ENCODE measurements around the gene NEDD8. TPM values are rescaled to one million over a fixed set of nuclear protein-coding genes. Genes with fewer than 3 reads are reported as not detected.
A peak's percentile ranks its signal among the peaks of the same experiment; 100 is the strongest.
"Not testable (repeated sequence)": the region's sequence is repeated elsewhere in the genome, so short reads cannot be mapped to it uniquely, and the experiment has no call there.

The NEDD8 gene
- total RNA-seq, 4 donors from 2014 or later, result 141 to 178 (median 162) TPM

- Histone ChIP-seq H3K27ac (no peak overlapping the region), H3K4me1 (no peaks in the 10 kb centered on the region), H3K27me3 (no peaks in the 10 kb centered on the region), H3K4me3 (no peak overlapping the region), H3K9me3 (no peaks in the 10 kb centered on the region), H3K36me3 (no peaks in the 10 kb centered on the region)
- no peak for TF ChIP-seq CTCF (IDR thresholded peaks at IDR 0.05 in 4 of 5, conservative IDR thresholded peaks at IDR 0.05 in 1 of 5)
- in situ Hi-C loops (cut with MboI; ENCODE audit: low sequenced_read_pairs in 4 of 4), result loop anchor here in 3 of 4 donors (10.0 to 25.0 kb wide), 3 partner anchors 45 to 188 kb away; partner anchors contain the start of genes CBLN3 (in 1 of the 3), CIDEB (in 1 of the 3), DHRS1 (in 1 of the 3) and KHNYN (in 1 of the 3)
- no peak for DNase-seq
- intact Hi-C loops (cut with DNase I; ENCODE audit: low total_unique reads), result no loop called here
- no peak for ATAC-seq
Measured at GRCh38 chr14:24249230-24250021, 17.3 kb upstream of the NEDD8 start.

DNA sequence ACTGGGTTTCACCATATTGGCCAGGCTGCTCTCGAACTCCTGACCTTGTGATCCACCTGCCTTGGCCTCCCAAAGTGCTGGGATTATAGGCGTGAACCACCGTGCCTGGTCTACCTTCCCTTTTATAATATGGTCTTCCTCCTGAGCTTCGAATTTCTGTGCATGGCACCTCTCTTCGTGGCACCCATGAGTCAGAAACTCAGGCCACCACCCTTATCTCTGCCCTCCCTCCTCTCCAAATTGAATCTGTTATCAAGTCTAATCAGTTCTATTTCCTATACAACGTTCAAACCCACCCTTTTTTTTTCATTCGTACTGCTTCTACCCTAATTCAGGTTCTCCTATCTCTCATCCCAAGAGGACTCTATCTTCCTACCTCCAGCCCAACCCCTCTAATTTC is 15.3 kb upstream of the NEDD8 start:
- in situ Hi-C loops (cut with MboI; ENCODE audit: low sequenced_read_pairs in 4 of 4), result loop anchor here in 3 of 4 donors (10.0 to 25.0 kb wide), 3 partner anchors 47 to 190 kb away; partner anchors contain the start of genes CBLN3 (in 1 of the 3), CIDEB (in 1 of the 3), DHRS1 (in 1 of the 3) and KHNYN (in 1 of the 3)
- Histone ChIP-seq H3K4me3 (no peak overlapping the region), H3K36me3 (no peaks in the 10 kb centered on the region), H3K4me1 (peaks cover 0 to 6% of the 10 kb centered on the region in 2 donors), H3K27me3 (no peaks in the 10 kb centered on the region), H3K9me3 (no peaks in the 10 kb centered on the region), H3K27ac (no peak overlapping the region)
- no peak for ATAC-seq
- TF ChIP-seq CTCF (IDR thresholded peaks at IDR 0.05 in 4 of 5, conservative IDR thresholded peaks at IDR 0.05 in 1 of 5), result no peak
- TF ChIP-seq POLR2A (IDR thresholded peaks at IDR 0.05), result no peak
- intact Hi-C loops (cut with DNase I; ENCODE audit: low total_unique reads), result no loop called here
- DNase-seq, result no peak

- H3K4me1 ChIP-seq, result peaks cover 0 to 6% of the 10 kb centered on the region in 2 donors
- no peak for DNase-seq
- H3K27me3 ChIP-seq, result no peaks in the 10 kb centered on the region
- no peak for ATAC-seq
- no peak for TF ChIP-seq CTCF (IDR thresholded peaks at IDR 0.05 in 4 of 5, conservative IDR thresholded peaks at IDR 0.05 in 1 of 5)
- no peaks in the 10 kb centered on the region for H3K9me3 ChIP-seq
- H3K36me3 ChIP-seq, result no peaks in the 10 kb centered on the region
- no peak overlapping the region for H3K4me3 ChIP-seq
- H3K27ac ChIP-seq, result no peak overlapping the region
- in situ Hi-C loops (cut with MboI; ENCODE audit: low sequenced_read_pairs in 4 of 4), result loop anchor here in 3 of 4 donors (10.0 to 25.0 kb wide), 3 partner anchors 48 to 191 kb away; partner anchors contain the start of genes CBLN3 (in 1 of the 3), CIDEB (in 1 of the 3), DHRS1 (in 1 of the 3) and KHNYN (in 1 of the 3)
- intact Hi-C loops (cut with DNase I; ENCODE audit: low total_unique reads), result no loop called here
Measured at GRCh38 chr14:24246765-24247212, 14.6 kb upstream of the NEDD8 start.

GRCh38 chr14:24245350-24245749 is 13.2 kb upstream of the NEDD8 start:
- H3K9me3 ChIP-seq; intact Hi-C loops (cut with DNase I; ENCODE audit: low total_unique reads); H3K27ac ChIP-seq; H3K27me3 ChIP-seq; H3K36me3 ChIP-seq; H3K4me3 ChIP-seq; ATAC-seq; DNase-seq: not testable (repeated sequence)
- peaks cover 14 to 20% of the 10 kb centered on the region in 2 donors for H3K4me1 ChIP-seq
- in situ Hi-C loops (cut with MboI; ENCODE audit: low sequenced_read_pairs in 4 of 4), result loop anchor here in 3 of 4 donors (10.0 to 25.0 kb wide), 3 partner anchors 49 to 192 kb away; partner anchors contain the start of genes CBLN3 (in 1 of the 3), CIDEB (in 1 of the 3), DHRS1 (in 1 of the 3) and KHNYN (in 1 of the 3)

GRCh38 chr14:24243336-24243836 is 11.2 kb upstream of the NEDD8 start:
- peaks cover 23 to 28% of the 10 kb centered on the region in 2 donors for H3K4me1 ChIP-seq
- ATAC-seq (no peak), DNase-seq (no peak)
- no peak for TF ChIP-seq POLR2A (IDR thresholded peaks at IDR 0.05)
- TF ChIP-seq CTCF (IDR thresholded peaks at IDR 0.05 in 4 of 5, conservative IDR thresholded peaks at IDR 0.05 in 1 of 5), result no peak
- in situ Hi-C loops (cut with MboI; ENCODE audit: low sequenced_read_pairs in 4 of 4), result loop anchor here (5.0 to 25.0 kb wide), 4 partner anchors 51 to 194 kb away; partner anchors contain the start of genes DHRS1 (in 3 of the 4), NOP9 (in 3 of the 4), CBLN3 (in 1 of the 4) and CIDEB (in 1 of the 4)
- peak overlapping the region; percentile 71 to 85 (median 82) for H3K4me3 ChIP-seq
- no peaks in the 10 kb centered on the region for H3K27me3 ChIP-seq
- peak overlapping the region; percentile 91 to 95 (median 94) for H3K27ac ChIP-seq
- peaks cover 0 to 28% of the 10 kb centered on the region in 2 donors for H3K36me3 ChIP-seq
- H3K9me3 ChIP-seq, result no peaks in the 10 kb centered on the region
- intact Hi-C loops (cut with DNase I; ENCODE audit: low total_unique reads), result loop anchor here (2.0 kb wide), 3 partner anchors 49 to 187 kb away; partner anchors contain the start of genes LTB4R, LTB4R2 and TM9SF1

Measured in gastrocnemius medialis (tissue), 4 donors.